Bronchial epithelial cell (primary cell): Measurements from ENCODE around the gene NSG2. TPM values are rescaled to one million over a fixed set of nuclear protein-coding genes. Genes with fewer than 3 reads are reported as not detected.
"Not testable (repeated sequence)": the region's sequence is repeated elsewhere in the genome, so short reads cannot be mapped to it uniquely, and the experiment has no call there.

Source experiments
- DNase-seq: peaks from one replicate; pipeline ENCODE4 v3.0.0-alpha.2; 2010; ENCODE audit warnings: low read depth
- FAIRE-seq: peaks from 2 replicates; lab custom pipeline; 2011; peaks lifted over from hg19 to GRCh38; lab: Jason Lieb, UNC
- H3K27me3 ChIP-seq: 2 replicates; pipeline ENCODE4 v1.5.1; 2011; ENCODE audit warnings: low read length; ENCODE audit not compliant: control insufficient read depth, insufficient read depth
- H3K36me3 ChIP-seq: 2 replicates; pipeline ENCODE4 v1.5.1; 2011; ENCODE audit warnings: low read length; ENCODE audit not compliant: control insufficient read depth, insufficient read depth
- H3K4me3 ChIP-seq: 2 replicates; pipeline ENCODE4 v1.5.1; 2011; ENCODE audit warnings: mild to moderate bottlenecking, low read depth, low read length, control low read depth
- total RNA-seq: library from RNA; depleted of rRNA; stranded (reverse); fragments of >200 nt; gene quantifications from 2 replicates; pipeline ENCODE4 v1.2.1, GENCODE V29; 2014
- TF ChIP-seq, protein P1 (sequence below): IDR thresholded peaks from 2 replicates; pipeline ENCODE4 v1.5.1; 2011; ENCODE audit warnings: mild to moderate bottlenecking, moderate library complexity, low read length, control low read depth, inconsistent platforms; ENCODE audit not compliant: insufficient read depth, severe bottlenecking

Gene NSG2
- total RNA-seq, 1 donor from 2014 or later, result not detected

DNA sequence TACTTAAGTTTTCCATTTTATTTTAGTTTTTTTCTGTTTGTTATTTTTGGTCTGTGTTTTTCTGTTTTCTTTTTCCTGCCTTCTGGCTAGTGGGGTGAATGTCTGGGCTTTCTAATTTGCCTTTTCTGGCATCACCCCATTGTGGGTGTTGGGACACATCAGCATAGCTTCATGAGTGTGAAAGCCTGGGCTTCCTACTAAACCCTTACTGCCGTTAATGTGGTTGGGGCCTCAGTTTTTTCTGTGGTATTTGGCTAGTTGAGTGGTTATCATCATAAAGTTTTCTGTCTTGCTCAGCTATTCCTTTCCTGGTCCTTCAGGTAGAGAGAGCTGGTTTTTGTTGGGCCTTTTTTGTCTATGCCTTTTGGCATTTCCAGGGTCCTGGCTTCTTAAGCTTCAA, 35.1 kb upstream of the NSG2 start:
- TF ChIP-seq, protein P1, sequence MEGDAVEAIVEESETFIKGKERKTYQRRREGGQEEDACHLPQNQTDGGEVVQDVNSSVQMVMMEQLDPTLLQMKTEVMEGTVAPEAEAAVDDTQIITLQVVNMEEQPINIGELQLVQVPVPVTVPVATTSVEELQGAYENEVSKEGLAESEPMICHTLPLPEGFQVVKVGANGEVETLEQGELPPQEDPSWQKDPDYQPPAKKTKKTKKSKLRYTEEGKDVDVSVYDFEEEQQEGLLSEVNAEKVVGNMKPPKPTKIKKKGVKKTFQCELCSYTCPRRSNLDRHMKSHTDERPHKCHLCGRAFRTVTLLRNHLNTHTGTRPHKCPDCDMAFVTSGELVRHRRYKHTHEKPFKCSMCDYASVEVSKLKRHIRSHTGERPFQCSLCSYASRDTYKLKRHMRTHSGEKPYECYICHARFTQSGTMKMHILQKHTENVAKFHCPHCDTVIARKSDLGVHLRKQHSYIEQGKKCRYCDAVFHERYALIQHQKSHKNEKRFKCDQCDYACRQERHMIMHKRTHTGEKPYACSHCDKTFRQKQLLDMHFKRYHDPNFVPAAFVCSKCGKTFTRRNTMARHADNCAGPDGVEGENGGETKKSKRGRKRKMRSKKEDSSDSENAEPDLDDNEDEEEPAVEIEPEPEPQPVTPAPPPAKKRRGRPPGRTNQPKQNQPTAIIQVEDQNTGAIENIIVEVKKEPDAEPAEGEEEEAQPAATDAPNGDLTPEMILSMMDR, result no peak
- DNase-seq, result no peak
- Histone ChIP-seq H3K27me3 (no peaks in the 10 kb centered on the region), H3K36me3 (no peaks in the 10 kb centered on the region), H3K4me3 (no peak overlapping the region)
- FAIRE-seq, result no peak

- H3K4me3 ChIP-seq, result no peak overlapping the region
- FAIRE-seq (no peak), DNase-seq (no peak)
- TF ChIP-seq, protein P1, result no peak
- H3K36me3 ChIP-seq, result no peaks in the 10 kb centered on the region
- no peaks in the 10 kb centered on the region for H3K27me3 ChIP-seq
Observed at GRCh38 chr5:174011441-174011840, 34.1 kb upstream of the NSG2 start.

DNA sequence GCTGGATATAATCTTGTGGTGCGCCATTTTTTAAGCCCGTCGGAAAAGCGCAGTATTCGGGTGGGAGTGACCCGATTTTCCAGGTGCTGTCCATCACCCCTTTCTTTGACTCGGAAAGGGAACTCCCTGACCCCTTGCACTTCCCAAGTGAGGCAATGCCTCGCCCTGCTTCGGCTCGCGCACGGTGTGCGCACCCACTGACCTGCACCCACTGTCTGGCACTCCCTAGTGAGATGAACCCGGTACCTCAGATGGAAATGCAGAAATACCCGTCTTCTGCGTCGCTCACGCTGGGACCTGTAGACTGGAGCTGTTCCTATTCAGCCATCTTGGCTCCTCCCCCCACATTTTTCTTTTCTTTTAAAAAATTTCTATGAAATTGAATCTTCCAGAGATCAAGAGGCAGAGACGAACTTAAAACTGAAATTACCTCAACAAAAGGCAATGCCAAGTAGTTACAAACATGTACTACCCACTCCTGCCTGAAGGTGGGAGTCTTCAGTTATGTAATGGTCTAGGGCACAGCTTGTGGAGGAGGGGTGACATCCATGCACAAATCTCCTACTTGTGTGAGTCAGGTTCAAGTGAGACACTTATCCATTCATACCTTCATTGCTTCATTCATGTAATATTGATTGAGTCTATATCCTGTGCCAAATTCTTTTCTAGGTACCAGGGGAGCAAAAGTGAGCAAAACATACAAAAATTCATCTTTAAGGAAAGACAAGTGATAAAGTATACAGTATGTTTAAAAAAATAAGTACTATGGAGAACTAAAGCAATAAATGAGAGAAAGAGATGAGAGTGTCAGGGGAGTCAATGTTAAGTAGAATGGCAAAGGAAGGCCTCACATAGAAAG, 25.2 kb upstream of the NSG2 start:
- DNase-seq, result peak; percentile 62
- H3K36me3 ChIP-seq, H3K4me3 ChIP-seq, FAIRE-seq, H3K27me3 ChIP-seq: not testable (repeated sequence)
- TF ChIP-seq, protein P1, result peak; percentile 24

DNA sequence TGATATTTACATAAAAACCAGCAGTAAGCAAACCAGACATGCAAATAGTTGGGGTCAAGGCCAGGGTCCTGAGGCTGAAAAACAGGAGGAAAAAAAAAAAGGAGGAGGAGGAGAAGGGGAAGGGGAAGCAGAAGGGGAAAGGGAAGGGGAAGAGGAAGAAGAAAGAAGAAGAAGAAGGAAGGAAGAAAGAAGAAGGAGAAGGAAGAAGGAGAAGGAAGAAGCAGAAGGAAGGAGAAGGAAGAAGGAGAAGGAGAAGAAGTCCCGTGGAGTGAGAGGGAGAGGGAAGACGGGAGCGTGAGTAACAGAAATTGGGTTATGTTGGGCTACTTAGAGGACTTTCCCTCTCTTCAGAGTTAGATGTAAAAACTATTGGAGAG, 24.6 kb upstream of the NSG2 start:
- DNase-seq (no peak), FAIRE-seq (no peak)
- H3K36me3 ChIP-seq, result no peaks in the 10 kb centered on the region

DNA sequence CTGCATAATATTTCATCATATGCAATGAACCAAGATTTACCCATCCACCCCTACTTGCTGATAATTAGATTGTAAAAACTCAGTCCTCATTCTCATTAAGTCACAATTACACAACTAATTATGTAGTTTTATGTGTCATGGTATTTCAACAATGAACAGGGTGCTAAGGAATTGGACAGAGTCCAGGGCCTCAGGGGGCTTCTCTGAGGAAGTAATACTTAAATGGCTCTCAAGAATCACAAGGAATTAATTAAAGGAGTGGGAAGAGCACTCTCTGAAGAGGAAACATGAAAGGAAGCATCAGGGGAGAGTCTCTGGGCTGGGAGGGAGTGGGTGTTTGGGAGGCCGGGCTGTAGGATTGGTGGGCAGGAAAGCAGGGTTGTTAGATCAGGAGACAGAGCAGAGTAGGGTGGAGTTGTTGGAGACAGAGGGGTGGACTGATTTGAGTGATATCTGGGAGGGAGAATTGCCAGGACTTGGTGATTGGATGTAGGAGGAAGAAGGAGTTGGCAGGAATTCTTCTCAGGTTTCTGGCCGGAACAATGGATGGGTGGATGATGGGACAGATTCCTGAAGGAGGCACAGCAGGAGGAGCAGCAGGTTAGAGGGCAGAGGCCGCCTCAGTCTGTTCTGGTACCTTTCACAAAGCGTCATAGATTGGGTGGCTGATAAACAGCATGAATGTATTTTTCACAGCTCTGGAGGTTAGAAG, 23.0 kb upstream of the NSG2 start:
- H3K4me3 ChIP-seq, result no peak overlapping the region
- H3K36me3 ChIP-seq, result no peaks in the 10 kb centered on the region
- TF ChIP-seq, protein P1, result no peak
- FAIRE-seq (no peak), DNase-seq (no peak)
- no peaks in the 10 kb centered on the region for H3K27me3 ChIP-seq

More for the DNA sequence above, 24.6 kb upstream of the NSG2 start:
- Histone ChIP-seq H3K4me3 (no peak overlapping the region), H3K27me3 (no peaks in the 10 kb centered on the region)
- TF ChIP-seq, protein P1, result no peak
